HG03066 (cell line): ENCODE data around the gene NEK2.
"Not testable (repeated sequence)": the region's sequence is repeated elsewhere in the genome, so short reads cannot be mapped to it uniquely, and the experiment has no call there.

Experiments
- ATAC-seq: cut with Tn5 transposase; IDR thresholded peaks from one replicate; pipeline ENCODE4 v1.9.1; 2021; ENCODE audit warnings: low read depth; ENCODE audit not compliant: unreplicated experiment

The NEK2 gene

DNA sequence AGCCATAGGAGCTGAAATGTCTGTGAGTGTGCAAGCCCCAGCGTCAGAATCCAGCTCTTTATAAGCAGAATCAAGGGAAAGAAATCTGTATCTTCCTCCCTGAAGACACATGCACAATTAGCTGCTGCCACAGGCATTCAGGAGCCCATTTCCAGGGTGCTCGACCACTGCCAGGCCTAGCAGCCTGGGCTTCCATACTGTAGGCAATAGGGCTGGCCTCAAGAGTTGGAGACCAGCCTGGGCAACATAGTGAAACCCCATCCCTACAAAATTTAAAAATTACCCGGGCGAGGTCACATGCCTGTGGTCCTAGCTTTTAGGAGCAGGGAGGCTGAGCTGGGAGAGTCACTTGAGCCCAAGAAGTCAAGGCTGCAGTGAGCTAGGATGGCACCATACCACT, 41.0 kb downstream of the NEK2 start:
- no peak for ATAC-seq

DNA sequence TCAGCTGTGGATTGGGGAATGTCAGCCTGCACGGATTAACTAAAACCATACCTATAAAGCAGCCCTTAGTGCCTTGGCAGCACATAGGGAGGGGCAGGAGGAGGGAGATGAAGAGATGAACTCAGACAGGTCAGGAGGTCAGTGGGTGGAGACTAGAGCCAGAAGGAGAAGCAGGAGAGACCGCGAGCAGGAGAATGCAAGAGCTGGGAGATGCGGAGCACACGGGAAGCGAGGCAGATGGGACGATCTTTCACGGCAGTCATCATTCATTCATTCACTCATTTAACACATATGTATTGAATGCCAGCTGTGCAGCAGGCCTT, 41.9 kb downstream of the NEK2 start:
- no peak for ATAC-seq

DNA sequence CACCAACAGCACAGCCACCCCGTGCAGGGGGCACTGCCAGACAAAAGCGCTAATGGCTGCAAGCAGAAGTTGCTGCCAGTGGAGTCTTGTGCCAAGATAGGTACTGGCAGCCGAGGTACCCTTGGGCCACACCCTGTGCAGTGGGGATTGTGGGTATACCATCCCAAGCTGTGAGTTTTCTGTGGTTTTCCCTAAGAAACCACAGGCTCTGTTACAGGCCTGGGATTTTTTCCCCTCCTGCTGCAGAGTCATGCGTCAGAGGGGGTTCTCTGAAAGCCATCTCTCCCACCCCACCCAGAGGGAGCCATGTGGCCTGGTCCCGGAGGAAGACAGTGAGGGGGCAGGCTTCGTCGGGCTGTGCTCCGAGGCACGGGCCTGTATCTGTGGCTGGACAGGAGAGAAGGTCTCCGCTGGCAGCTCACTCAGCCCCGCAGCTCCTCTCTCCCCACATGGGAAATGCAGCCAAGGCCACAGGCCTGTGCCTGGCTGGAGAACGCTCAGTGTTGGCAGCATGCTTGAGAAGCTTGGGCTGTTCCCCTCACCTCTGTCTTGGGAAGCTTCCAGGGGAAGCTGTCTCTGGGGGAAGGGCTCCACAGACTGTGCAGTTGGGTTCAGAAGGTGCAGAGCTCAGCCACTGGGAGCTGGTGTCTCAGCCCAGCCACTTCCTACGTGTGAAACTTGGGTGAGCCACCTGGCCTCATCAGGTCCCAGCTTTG, 42.5 kb downstream of the NEK2 start:
- ATAC-seq, result no peak

DNA sequence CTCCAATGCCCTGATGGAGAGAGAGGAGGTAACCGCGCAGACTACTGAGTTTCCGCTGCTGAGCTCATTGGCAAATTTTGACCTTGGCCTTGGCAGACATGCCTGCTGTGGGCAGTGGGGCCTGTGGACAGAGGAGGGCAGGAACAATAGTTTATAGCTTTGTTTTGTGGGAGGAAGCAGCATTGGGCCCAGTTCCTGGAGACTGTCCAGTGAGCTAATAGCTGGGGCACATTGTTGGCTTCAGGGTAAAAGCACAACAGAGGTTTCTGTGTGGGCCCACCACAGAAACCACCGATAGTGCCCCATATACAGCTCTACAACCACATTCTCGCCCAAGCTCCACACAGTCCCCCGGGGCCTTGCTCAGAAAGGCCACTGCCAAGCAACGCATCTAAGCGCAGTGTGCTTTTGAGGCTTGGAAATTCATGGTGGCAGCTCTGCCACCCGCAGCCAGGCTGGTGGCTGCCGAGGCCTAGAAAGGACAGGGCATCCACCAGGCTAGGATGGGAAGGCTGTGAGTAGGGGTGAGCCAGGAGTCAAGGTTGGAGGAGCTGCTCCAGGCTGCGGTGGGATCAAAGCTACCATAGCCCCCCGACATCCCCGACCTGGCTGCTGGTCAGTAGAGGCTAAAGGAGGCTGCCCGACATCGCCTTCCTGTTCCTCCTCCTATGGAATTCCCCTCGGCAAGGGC, 43.2 kb downstream of the NEK2 start:
- ATAC-seq, result no peak

DNA sequence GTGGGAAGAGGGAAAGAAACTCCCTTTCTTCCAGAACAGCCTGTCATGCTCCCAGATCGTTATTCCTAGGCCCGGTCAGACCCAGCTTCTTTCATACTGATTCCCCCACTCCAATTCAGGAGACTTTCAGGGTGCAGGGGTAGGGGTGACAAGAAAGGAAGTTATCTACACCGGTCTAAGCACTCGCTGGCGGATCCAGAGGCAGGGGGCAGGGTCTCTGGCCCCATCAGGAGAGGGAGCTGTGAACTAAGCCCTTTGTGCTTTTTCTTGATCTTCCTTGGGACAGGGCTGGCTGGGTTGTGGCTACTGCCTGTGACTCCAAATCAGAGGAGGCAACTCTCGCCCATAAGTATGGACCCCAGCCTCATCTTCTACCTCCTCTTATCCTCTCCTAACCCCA, 44.3 kb downstream of the NEK2 start:
- ATAC-seq, result no peak

DNA sequence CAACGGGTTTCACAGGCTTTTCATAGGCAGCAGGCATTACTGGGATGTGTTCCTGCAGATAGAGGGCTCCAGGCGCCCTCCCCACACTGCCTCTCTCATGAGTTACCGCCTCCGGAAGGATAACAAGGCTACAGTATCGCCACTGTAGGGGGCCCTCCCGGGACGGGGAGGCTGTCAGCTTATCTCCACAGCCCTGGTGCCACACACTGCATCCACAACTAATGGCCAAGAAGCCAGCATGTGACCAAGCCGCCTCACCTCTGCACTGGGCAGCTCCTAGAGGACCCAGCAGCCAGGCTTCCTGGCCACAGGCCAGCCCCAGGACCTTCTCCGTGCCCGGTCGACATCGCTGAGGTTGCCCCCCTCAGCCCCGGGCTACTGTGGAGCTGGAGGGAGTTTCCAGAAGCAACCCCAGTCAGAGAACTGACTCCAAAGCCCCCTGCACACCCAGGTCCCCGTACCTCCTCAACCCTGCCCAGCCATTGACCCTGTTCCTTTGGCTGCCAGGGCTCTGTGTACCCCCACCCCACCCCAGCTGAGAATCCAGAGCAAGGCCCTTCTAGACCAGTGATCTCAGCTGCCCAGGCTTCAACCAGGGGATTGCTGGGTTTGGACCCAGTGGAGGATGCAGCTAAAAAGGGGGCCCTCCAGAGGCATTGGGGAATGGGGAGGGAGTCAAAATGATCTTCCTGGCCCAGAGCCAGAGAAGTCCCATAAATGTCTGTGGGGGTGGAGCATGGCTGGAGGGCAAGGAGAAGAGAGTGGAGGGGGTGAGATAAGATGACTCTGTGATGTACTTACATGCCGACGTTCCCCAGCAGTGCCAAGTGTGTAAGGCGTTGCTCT, 45.0 kb downstream of the NEK2 start:
- no peak for ATAC-seq

DNA sequence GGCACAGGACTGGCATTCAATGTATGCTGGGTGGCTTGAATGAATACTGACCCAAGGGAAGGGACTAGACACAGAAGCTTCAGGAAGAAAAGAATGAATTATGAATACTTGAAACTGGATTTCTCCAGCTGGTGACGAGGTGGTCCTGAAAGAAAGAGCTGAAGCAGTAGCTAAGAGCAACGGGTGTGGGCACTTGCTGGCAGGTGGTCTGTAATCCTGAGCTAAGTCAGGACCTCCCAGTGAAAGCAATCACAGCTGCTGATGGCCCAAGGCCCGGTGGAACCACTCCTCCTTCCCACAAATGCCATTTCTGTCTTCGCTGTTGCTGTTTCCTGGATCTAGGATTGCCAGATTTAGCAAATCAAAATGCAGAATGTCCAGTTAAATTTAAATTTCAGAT, 47.0 kb downstream of the NEK2 start:
- no peak for ATAC-seq

DNA sequence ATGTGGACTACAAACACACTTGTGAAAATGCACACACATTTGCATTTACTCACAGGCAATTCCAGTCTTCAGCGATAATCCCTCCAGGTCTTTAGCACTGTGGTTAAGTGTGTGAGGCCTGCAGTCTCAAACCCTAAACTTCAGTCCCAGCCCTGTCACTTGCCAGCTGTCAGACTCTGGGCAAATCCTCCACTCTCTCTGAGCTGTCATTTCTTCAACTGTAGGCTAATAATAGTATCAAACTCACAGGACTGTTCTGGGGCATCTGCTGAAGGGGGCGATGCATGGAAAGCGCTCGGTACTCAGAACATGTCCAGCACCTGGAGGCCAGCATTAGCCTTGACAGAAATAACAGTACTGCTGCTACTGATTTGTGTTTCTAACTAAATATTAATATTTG, 48.2 kb downstream of the NEK2 start:
- ATAC-seq, result no peak

DNA sequence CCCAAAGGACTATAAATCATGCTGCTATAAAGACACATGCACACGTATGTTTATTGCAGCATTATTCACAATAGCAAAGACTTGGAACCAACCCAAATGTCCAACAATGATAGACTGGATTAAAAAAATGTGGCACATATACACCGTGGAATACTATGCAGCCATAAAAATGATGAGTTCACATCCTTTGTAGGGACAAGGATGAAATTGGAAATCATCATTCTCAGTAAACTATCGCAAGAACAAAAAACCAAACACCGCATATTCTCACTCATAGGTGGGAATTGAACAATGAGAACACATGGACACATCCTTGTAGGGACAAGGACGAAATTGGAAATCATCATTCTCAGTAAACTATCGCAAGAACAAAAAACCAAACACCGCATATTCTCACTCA, 49.6 kb downstream of the NEK2 start:
- not testable (repeated sequence) for ATAC-seq

DNA sequence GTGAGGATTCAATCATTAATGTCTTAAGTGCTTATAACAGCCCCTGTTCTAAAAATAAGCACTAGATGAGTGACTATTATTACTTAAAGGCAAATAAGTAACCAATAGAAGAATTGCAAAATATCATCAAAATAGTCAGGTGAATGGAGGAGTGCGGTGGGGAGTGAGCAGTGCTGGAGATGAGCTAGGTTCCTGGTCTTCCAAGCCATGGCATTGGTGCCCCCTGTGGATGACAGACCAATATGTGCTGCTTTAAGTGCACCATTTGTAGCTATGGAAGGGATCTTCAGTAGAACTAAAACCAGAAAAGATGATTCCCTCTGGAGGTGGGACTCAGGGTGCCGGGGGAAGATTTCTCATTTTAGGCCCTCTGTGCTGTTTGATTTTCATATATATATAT, 50.4 kb downstream of the NEK2 start:
- no peak for ATAC-seq

DNA sequence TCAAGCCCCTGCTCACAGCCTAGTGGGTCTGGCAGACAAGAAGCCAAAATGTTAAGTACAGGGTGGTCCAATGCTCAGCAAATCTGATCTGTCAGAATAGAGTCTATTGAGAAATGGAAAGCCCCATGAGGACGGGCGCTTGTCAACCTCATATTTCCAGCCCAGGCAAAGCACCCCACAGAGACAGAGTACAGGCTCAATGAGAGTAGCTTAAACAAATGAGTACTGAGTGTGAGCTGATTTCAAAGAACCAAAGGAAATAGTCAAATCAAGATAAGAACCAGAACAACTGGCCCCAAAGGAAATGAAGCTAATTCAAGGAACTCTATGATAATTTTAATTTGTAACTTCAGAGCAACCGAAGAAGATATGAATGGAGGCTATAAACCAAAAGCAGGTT, 51.9 kb downstream of the NEK2 start:
- ATAC-seq, result no peak

DNA sequence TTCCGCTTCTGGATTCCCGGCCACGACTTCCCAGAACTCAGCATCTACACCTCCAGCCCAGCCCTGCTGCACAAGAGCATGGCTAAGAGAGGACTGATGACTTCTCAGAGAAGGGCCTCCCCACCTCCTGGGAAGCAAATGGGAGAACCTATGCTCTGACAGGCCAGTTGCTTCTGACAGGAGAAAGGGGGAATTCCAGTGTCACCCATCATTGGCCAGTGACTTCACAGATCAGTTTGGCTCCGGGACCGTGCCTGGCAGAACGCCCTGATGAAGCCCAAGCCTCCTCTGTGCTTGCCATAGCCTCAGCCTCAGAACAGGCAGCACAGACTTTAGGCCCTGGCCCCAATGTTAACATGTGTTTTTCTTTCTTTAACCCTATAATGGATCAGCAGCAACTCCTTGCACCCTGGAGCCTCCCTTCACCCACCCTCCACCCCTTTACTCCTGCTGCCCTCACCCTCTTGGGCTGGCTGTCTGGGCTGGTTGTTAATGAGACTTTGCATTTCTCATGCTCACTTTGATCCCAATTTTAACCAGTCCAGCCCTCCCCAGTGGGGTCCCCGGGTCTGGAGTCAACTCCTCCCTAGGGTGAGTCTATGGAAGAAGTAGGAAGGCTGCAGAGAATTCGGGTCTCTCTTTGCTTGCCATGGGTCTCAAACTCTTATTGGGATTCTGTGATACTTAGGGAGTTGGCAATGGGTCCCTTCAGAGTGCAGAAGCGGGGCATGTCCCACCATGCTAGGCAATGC, 53.8 kb downstream of the NEK2 start:
- no peak for ATAC-seq

DNA sequence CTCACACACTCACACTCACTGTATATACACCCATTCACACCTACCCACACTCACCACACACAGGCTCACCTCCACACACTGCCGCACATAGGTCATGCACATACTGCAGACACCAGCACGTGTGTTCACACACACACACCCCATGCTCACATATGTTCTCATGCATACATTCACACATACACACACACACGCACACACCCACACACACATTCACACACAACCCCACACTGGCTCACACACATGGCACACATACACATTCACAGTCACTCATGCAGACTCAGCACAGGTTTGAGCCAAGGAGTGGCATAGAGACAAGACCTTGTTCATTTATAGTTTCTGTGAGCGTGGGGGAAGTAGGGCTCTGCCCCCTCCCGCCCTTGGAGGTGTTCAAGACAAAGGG, 55.3 kb downstream of the NEK2 start:
- ATAC-seq, result no peak

DNA sequence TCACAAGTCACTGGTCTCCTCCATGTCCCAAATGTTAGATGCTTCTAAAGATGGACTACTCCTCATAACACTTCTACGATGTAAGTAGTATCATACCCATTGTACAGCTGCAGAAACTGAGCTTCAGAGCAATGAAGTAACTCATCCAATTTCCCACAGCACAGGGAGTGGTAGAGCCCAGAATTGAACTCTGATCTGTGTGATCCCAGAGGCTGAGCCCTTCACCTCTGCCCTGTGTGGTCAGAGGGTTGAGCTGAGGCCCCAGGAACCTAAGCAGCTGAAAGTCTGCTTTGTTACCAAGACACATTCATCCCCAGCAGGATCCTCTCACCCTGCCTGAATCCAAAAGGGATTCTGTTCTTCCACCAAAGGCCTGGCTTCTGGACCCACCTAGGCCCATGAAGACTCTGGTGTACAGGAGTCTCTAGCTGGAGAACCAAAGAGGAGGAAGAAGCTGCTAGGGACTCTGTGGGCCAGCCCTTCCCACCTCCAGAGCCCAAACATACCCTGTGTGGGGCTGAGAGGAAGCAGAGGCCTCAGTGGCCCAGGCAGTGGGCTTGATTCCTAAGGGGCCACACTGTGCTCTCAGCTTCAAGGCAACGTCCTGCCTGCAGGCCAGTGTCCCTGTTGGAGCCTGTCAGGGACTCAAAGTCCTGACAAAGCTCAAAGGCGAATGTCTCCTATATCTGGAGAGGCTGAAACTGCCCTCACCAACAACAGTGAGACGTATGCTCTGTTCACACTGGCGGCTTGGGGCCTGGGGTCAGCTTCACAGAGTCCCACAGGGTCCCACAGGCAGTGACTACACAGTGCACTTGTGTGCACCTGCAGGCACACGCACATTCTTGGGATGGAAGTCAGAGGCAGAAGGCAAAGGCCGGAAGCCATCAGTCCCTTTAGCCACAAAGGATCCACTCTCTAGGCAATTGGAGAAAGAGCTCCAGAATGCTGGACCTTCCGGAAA, 56.1 kb downstream of the NEK2 start:
- no peak for ATAC-seq

DNA sequence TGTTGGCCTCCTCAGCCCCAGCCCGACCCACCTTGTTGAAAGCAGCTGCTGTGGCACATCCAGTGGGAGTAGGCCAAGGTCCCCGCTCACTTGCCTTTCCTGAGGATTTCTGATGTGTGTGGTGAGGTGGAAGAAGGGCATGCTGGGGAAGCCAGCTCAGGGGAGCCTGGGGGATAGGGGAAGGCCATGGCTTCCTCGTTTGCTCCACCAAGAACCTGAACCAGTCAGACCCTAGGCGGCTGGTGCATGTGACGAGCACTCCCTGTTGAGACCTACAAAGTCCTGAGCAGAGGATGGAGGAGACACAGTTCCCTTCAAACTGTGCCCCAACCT, 58.5 kb downstream of the NEK2 start:
- no peak for ATAC-seq

DNA sequence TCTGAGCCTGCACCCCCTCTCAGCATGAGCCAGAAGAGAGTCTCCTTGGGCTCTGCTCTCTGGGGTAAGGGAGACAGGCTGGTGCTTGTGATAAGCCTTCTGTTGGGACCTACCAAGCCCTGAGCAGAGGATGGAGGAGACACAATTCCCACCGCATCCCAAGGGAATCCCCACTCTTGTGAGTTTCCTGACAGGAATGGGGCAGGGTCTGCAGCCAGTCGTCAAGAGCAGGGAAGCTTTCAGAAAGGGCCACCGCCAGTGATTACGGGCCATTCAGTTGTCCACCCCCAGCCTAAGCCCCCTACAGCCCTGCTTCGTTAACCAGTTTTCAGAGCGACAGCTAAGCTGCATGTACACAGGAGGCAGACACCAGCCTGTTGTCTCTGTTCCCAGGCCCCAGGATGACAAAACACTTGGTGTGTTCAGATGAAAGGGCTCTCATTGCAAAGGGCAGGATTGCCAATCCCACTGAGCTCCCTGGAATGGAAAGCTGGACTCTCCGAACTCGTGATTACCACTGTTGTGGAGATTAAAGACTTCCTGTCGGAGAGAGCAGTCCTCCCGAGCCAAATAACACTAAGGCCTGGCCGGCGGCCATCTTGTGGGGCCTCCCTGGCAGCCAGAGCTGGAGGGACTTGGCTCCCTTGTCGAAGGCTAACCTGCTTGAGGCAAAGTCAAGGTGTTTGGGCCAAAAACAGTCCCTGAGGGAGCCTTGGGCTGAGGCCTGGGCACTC, 59.0 kb downstream of the NEK2 start:
- ATAC-seq, result no peak

DNA sequence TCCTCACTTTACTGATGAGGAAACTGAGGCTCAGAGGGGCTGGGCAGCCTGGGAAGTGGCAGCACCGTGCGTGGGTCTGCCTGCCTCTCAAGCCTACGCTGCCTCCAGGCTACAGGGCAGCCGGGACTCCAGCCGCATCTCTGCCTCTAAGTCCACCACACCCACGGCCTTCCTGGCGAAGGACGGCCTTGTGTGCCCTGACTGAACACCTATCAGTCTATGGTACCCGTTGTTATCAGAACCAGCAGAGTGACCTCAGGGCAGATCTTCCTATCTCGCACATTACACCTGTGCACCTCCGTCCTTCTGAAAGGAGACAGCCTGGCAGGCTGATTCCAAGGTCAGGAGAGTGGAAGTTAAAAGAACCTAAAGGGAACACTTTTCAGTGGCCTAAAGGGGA, 60.8 kb downstream of the NEK2 start:
- ATAC-seq, result no peak

DNA sequence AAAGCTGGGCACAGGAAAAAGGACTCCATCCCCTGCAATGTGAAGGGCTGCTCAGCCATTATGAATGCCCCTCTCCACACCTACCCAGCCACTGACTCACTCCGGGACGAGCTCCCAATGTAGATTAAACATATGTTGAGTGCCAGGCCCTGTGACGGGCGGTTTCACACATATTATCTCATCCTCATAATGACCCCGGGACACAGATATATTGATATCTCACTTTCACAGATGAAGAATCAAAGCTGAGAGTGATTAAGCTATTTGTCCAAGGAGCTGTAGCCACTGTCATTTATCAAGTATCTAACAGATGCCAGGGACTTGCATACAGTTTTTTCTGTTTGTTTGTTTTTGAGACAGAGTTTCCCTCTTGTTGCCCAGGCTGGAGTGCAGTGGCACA, 61.5 kb downstream of the NEK2 start:
- ATAC-seq, result no peak
